Measurements from ENCODE around the gene DYNLT5. TPM values are rescaled to one million over a fixed set of nuclear protein-coding genes. Genes with fewer than 3 reads are reported as not detected.
"Not testable (repeated sequence)": the region's sequence is repeated elsewhere in the genome, so short reads cannot be mapped to it uniquely, and the experiment has no call there.

DYNLT5 gene
- polyA plus RNA-seq, 3 donors, result 0.08 to 0.54 (median 0.28) TPM

GRCh38 chr1:66733348-66734017 lies 18.8 kb upstream of the DYNLT5 start:
- Histone ChIP-seq H3K36me3 (replicated peaks in 1 of 2; ENCODE audit: control insufficient read depth in 1 of 2, insufficient read depth in 2 of 2, low read length in 2 of 2) (no peaks in the 10 kb centered on the region), H2AFZ (ENCODE audit: insufficient read depth, low read depth, low read length, poor library complexity, severe bottlenecking) (no peak overlapping the region), H3K4me1 (ENCODE audit: control insufficient read depth in 1 of 2, insufficient read depth in 2 of 2, low read length in 2 of 2) (peaks cover 12 to 17% of the 10 kb centered on the region in 2 donors), H3K9me3 (replicated peaks in 1 of 2; ENCODE audit: control insufficient read depth in 1 of 2, insufficient read depth in 1 of 2, low read length in 2 of 2) (no peaks in the 10 kb centered on the region), H3K4me2 (replicated peaks; ENCODE audit: extremely low read depth, low read length, poor library complexity, severe bottlenecking) (peak overlapping the region; percentile 6), H3K27me3 (ENCODE audit: control insufficient read depth in 2 of 2, insufficient read depth in 2 of 2, low read length in 2 of 2) (no peaks in the 10 kb centered on the region), H3K27ac (ENCODE audit: low read depth in 1 of 2, low read length in 2 of 2) (peak overlapping the region in 1 of 2 donors; percentile 69), H3K79me2 (ENCODE audit: insufficient read depth, low read length) (no peaks in the 10 kb centered on the region), H4K20me1 (ENCODE audit: insufficient read depth, low read length) (no peaks in the 10 kb centered on the region), H3K4me3 (replicated peaks in 1 of 3; ENCODE audit: low read depth in 2 of 3, low read length in 3 of 3) (no peak overlapping the region), H3K9ac (ENCODE audit: insufficient read depth, low read length, poor library complexity, severe bottlenecking) (no peak overlapping the region)
- peaks cover 26% of the 10 kb centered on the region for H3K4me1 Mint-ChIP-seq
- H3K4me3 Mint-ChIP-seq, result no peak overlapping the region
- intact Hi-C loops (cut with micrococcal nuclease), result loop anchor here in 1 of 2 donors (5.0 kb wide), 1 partner anchor 336 kb away; no protein-coding TSS in a partner anchor
- no peaks in the 10 kb centered on the region for H3K36me3 Mint-ChIP-seq
- peak overlapping the region; percentile 79 to 98 (median 87) for H3K27ac Mint-ChIP-seq
- peaks cover 0 to 2% (median 0%) of the 10 kb centered on the region in 3 donors for H3K27me3 Mint-ChIP-seq (ENCODE audit: low read depth in 3 of 3)
- DNase-seq, result peak in 1 of 3 donors; percentile 17
- H3K9me3 Mint-ChIP-seq, result no peaks in the 10 kb centered on the region
- no CpG with 5 or more reads among the region's 7 CpGs for WGBS (ENCODE audit: insufficient coverage)
- TF ChIP-seq CTCF (IDR thresholded peaks at IDR 0.05), result no peak

- not testable (repeated sequence) for DNase-seq
- 100% methylated on average over 1 of the region's 6 CpGs for WGBS (ENCODE audit: insufficient coverage)
- intact Hi-C loops (cut with micrococcal nuclease), result loop anchor here in 1 of 2 donors (5.0 kb wide), 1 partner anchor 337 kb away; no protein-coding TSS in a partner anchor
These were observed 17.7 kb upstream of the DYNLT5 start for GRCh38 chr1:66734531-66734930.

More at GRCh38 chr1:66734531-66734930, 17.7 kb upstream of the DYNLT5 start:
- not testable (repeated sequence) for H3K79me2 ChIP-seq (ENCODE audit: insufficient read depth, low read length); H3K36me3 Mint-ChIP-seq; H3K9me3 ChIP-seq (replicated peaks in 1 of 2; ENCODE audit: control insufficient read depth in 1 of 2, insufficient read depth in 1 of 2, low read length in 2 of 2); H3K27me3 ChIP-seq (ENCODE audit: control insufficient read depth in 2 of 2, insufficient read depth in 2 of 2, low read length in 2 of 2); H3K4me3 ChIP-seq (replicated peaks in 1 of 3; ENCODE audit: low read depth in 2 of 3, low read length in 3 of 3); H4K20me1 ChIP-seq (ENCODE audit: insufficient read depth, low read length); H3K27ac ChIP-seq (ENCODE audit: low read depth in 1 of 2, low read length in 2 of 2); H3K27me3 Mint-ChIP-seq (ENCODE audit: low read depth in 3 of 3); H2AFZ ChIP-seq (ENCODE audit: insufficient read depth, low read depth, low read length, poor library complexity, severe bottlenecking); H3K4me2 ChIP-seq (replicated peaks; ENCODE audit: extremely low read depth, low read length, poor library complexity, severe bottlenecking); H3K36me3 ChIP-seq (replicated peaks in 1 of 2; ENCODE audit: control insufficient read depth in 1 of 2, insufficient read depth in 2 of 2, low read length in 2 of 2); H3K9me3 Mint-ChIP-seq; H3K9ac ChIP-seq (ENCODE audit: insufficient read depth, low read length, poor library complexity, severe bottlenecking); H3K4me3 Mint-ChIP-seq
- peaks cover 17 to 23% of the 10 kb centered on the region in 2 donors for H3K4me1 ChIP-seq (ENCODE audit: control insufficient read depth in 1 of 2, insufficient read depth in 2 of 2, low read length in 2 of 2)
- H3K4me1 Mint-ChIP-seq, result peaks cover 24% of the 10 kb centered on the region
- peak overlapping the region in 2 of 7 donors; percentile 70 to 83 for H3K27ac Mint-ChIP-seq

Measured in CD14-positive monocyte (primary cell).